ENCODE results near the gene STON2.

DNA sequence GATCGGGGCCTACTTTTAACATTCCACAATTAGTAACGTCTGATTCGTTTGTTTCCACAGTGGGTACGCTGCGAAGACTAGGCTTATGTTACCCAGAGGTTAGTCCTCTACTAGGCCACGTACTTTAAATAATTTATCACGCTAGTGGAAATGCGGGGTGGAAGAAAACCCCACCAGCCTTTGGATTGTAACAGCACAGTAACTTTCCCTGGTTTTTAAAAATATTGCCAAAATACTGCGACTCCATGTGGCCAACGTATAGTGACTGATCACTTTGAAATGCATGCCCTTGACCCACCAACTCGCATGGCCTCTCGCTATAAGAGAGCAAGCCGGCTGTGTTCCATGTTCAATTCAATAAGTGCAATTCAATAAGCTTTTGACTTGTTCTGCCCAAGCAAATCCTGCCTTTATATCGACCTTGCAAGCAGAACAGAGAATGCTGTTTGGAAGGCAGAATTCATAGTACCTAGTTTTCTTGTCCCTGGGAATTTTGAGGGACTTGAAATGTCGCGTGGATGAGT is 178.5 kb downstream of the STON2 start:
- TF ChIP-seq, protein P1, sequence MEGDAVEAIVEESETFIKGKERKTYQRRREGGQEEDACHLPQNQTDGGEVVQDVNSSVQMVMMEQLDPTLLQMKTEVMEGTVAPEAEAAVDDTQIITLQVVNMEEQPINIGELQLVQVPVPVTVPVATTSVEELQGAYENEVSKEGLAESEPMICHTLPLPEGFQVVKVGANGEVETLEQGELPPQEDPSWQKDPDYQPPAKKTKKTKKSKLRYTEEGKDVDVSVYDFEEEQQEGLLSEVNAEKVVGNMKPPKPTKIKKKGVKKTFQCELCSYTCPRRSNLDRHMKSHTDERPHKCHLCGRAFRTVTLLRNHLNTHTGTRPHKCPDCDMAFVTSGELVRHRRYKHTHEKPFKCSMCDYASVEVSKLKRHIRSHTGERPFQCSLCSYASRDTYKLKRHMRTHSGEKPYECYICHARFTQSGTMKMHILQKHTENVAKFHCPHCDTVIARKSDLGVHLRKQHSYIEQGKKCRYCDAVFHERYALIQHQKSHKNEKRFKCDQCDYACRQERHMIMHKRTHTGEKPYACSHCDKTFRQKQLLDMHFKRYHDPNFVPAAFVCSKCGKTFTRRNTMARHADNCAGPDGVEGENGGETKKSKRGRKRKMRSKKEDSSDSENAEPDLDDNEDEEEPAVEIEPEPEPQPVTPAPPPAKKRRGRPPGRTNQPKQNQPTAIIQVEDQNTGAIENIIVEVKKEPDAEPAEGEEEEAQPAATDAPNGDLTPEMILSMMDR (IDR thresholded peaks at IDR 0.05): no peak
- no peak for TF ChIP-seq POLR2A (IDR thresholded peaks at IDR 0.05)

Data from prostate gland (tissue), 2 donors.